ENCODE measurements around the gene ARPC4. TPM values are rescaled to one million over a fixed set of nuclear protein-coding genes. Genes with fewer than 3 reads are reported as not detected.
A peak's percentile ranks its signal among the peaks of the same experiment; 100 is the strongest.

ARPC4 gene
- total RNA-seq, 3 donors from 2014 or later (not counting 1 experiment from before 2014, with no cell fraction given) = 282 to 288 (median 285) TPM

GRCh38 chr3:9780910-9781309 lies 12.0 kb upstream of the ARPC4 start:
- ATAC-seq (no peak), DNase-seq (no peak)
- H3K9me3 Mint-ChIP-seq = no peaks in the 10 kb centered on the region
- peaks cover 54 to 57% of the 10 kb centered on the region in 2 donors for H3K4me1 Mint-ChIP-seq
- Histone ChIP-seq H3K4me1 (ENCODE audit: control insufficient read depth, insufficient read depth, low read length) (peaks cover 49% of the 10 kb centered on the region), H3K27me3 (ENCODE audit: control insufficient read depth, insufficient read depth, low read length) (no peaks in the 10 kb centered on the region), H3K9me3 (ENCODE audit: control insufficient read depth, insufficient read depth, low read length) (no peaks in the 10 kb centered on the region), H3K27ac (ENCODE audit: low read length) (peak overlapping the region; percentile 92), H3K4me3 (ENCODE audit: low read length) (no peak overlapping the region), H3K36me3 (ENCODE audit: control insufficient read depth, insufficient read depth, low read length) (peaks cover 31% of the 10 kb centered on the region)
- peaks cover 7% of the 10 kb centered on the region for H3K36me3 Mint-ChIP-seq
- 88% methylated on average over 2 of the region's 4 CpGs for WGBS (ENCODE audit: insufficient coverage)
- no peak for TF ChIP-seq CTCF (IDR thresholded peaks at IDR 0.05)
- H3K4me3 Mint-ChIP-seq = peak overlapping the region; percentile 80
- H3K27me3 Mint-ChIP-seq (ENCODE audit: low read depth in 2 of 2) = no peaks in the 10 kb centered on the region
- peak overlapping the region; percentile 94 to 99 for H3K27ac Mint-ChIP-seq
- intact Hi-C loops (cut with micrococcal nuclease) = no loop called here

GRCh38 chr3:9781551-9781950 lies 11.3 kb upstream of the ARPC4 start:
- H3K27me3 Mint-ChIP-seq (ENCODE audit: low read depth in 2 of 2) = no peaks in the 10 kb centered on the region
- no peak for TF ChIP-seq CTCF (IDR thresholded peaks at IDR 0.05)
- H3K27me3 ChIP-seq (ENCODE audit: control insufficient read depth, insufficient read depth, low read length) = no peaks in the 10 kb centered on the region
- H3K4me3 Mint-ChIP-seq = peak overlapping the region; percentile 11
- peaks cover 12% of the 10 kb centered on the region for H3K36me3 Mint-ChIP-seq
- no peak for DNase-seq
- intact Hi-C loops (cut with micrococcal nuclease) = no loop called here
- peak overlapping the region; percentile 92 for H3K27ac ChIP-seq (ENCODE audit: low read length)
- H3K4me1 ChIP-seq (ENCODE audit: control insufficient read depth, insufficient read depth, low read length) = peaks cover 49% of the 10 kb centered on the region
- WGBS (ENCODE audit: insufficient coverage) = 40% methylated on average over 1 of the region's 1 CpG
- ATAC-seq = no peak
- H3K4me1 Mint-ChIP-seq = peaks cover 54 to 62% of the 10 kb centered on the region in 2 donors
- peaks cover 36% of the 10 kb centered on the region for H3K36me3 ChIP-seq (ENCODE audit: control insufficient read depth, insufficient read depth, low read length)
- H3K9me3 ChIP-seq (ENCODE audit: control insufficient read depth, insufficient read depth, low read length) = no peaks in the 10 kb centered on the region
- no peaks in the 10 kb centered on the region for H3K9me3 Mint-ChIP-seq
- H3K27ac Mint-ChIP-seq = peak overlapping the region; percentile 94 to 99
- H3K4me3 ChIP-seq (ENCODE audit: low read length) = no peak overlapping the region

GRCh38 chr3:9781978-9782603 lies 10.8 kb upstream of the ARPC4 start:
- H3K9me3 Mint-ChIP-seq = no peaks in the 10 kb centered on the region
- H3K4me1 Mint-ChIP-seq = peaks cover 54 to 66% of the 10 kb centered on the region in 2 donors
- 62% methylated on average over 3 of the region's 3 CpGs for WGBS (ENCODE audit: insufficient coverage)
- H3K27ac Mint-ChIP-seq = peak overlapping the region; percentile 53 to 94
- H3K27ac ChIP-seq (ENCODE audit: low read length) = peak overlapping the region; percentile 92
- intact Hi-C loops (cut with micrococcal nuclease) = no loop called here
- H3K36me3 ChIP-seq (ENCODE audit: control insufficient read depth, insufficient read depth, low read length) = peaks cover 40% of the 10 kb centered on the region
- DNase-seq (no peak), ATAC-seq (no peak)
- H3K9me3 ChIP-seq (ENCODE audit: control insufficient read depth, insufficient read depth, low read length) = no peaks in the 10 kb centered on the region
- peaks cover 49% of the 10 kb centered on the region for H3K4me1 ChIP-seq (ENCODE audit: control insufficient read depth, insufficient read depth, low read length)
- peak overlapping the region; percentile 33 for H3K4me3 Mint-ChIP-seq
- no peaks in the 10 kb centered on the region for H3K27me3 ChIP-seq (ENCODE audit: control insufficient read depth, insufficient read depth, low read length)
- no peaks in the 10 kb centered on the region for H3K27me3 Mint-ChIP-seq (ENCODE audit: low read depth in 2 of 2)
- H3K36me3 Mint-ChIP-seq = peaks cover 14% of the 10 kb centered on the region
- TF ChIP-seq CTCF (IDR thresholded peaks at IDR 0.05) = no peak
- H3K4me3 ChIP-seq (ENCODE audit: low read length) = no peak overlapping the region

GRCh38 chr3:9782770-9783169 lies 10.1 kb upstream of the ARPC4 start:
- H3K4me1 Mint-ChIP-seq = peaks cover 56 to 66% of the 10 kb centered on the region in 2 donors
- no peak overlapping the region for H3K27ac ChIP-seq (ENCODE audit: low read length)

More at GRCh38 chr3:9782770-9783169, 10.1 kb upstream of the ARPC4 start:
- Histone ChIP-seq H3K9me3 (ENCODE audit: control insufficient read depth, insufficient read depth, low read length) (no peaks in the 10 kb centered on the region), H3K4me3 (ENCODE audit: low read length) (no peak overlapping the region), H3K36me3 (ENCODE audit: control insufficient read depth, insufficient read depth, low read length) (peaks cover 45% of the 10 kb centered on the region), H3K27me3 (ENCODE audit: control insufficient read depth, insufficient read depth, low read length) (no peaks in the 10 kb centered on the region), H3K4me1 (ENCODE audit: control insufficient read depth, insufficient read depth, low read length) (peaks cover 47% of the 10 kb centered on the region)
- WGBS (ENCODE audit: insufficient coverage) = 64% methylated on average over 3 of the region's 3 CpGs
- TF ChIP-seq CTCF (IDR thresholded peaks at IDR 0.05) = no peak
- H3K27ac Mint-ChIP-seq = peak overlapping the region; percentile 53 to 94
- intact Hi-C loops (cut with micrococcal nuclease) = no loop called here
- H3K36me3 Mint-ChIP-seq = peaks cover 19% of the 10 kb centered on the region
- no peak for ATAC-seq
- DNase-seq = peak in 1 of 2 donors; percentile 46
- no peak overlapping the region for H3K4me3 Mint-ChIP-seq
- no peaks in the 10 kb centered on the region for H3K9me3 Mint-ChIP-seq
- no peaks in the 10 kb centered on the region for H3K27me3 Mint-ChIP-seq (ENCODE audit: low read depth in 2 of 2)
